NT2/D1 (cell line): ENCODE results near the gene IRAG1.

ENCODE experiments used
- SUZ12 ChIP-seq: IDR thresholded peaks from 2 replicates; pipeline ENCODE4 v1.6.1; 2011; ENCODE audit not compliant: insufficient read length, insufficient read depth; ENCODE audit errors: extremely low read depth
- YY1 ChIP-seq: IDR thresholded peaks from 2 replicates; pipeline ENCODE4 v1.6.1; 2011; ENCODE audit not compliant: insufficient read length, insufficient read depth

DNA sequence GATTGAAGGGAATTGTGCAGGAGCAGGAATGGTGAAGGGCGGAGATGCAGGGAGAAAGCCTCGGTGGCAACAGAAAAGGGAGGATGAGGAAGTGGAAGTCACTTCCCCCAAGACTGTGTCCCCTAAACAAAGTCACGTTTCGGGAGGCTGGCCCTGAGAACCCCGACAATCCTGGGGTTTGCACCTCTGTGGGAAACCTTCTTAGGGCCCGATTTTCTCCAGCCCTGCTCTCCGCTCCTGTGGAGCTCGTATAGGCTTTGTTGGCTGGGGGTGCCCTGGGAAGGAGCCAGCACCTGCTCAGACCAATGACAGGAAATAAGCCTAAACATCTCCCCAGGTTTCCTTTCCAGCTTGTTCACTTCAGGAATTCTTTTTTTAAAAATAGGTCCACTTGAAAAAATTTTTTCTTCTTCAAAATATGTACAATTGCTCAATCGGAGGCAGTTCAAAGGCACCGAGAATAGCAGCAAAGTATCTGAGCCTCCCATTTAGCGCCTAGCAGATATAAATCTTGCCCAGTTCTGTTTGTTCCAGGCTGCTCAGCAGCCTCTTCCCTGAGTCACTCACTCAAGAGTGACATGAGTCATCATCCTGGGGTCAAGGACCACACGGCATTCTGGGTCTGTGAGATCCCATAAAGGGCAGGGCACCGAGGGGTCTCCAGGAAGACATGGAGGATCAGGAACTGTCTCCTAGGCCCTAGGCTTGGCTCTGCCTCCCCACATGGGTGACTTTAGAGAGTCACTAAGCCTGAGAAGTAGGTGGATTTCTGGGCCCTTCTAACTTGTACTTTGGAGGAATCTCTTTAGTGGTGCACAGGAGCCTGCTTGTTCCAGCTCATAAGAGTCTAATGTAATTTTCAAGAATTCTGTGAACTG is 34.0 kb downstream of the IRAG1 start:
- TF ChIP-seq YY1: no peak
- no peak for TF ChIP-seq SUZ12
